Stimulated activated CD4-positive, alpha-beta T cell treated with anti-CD3 and anti-CD28 coated beads, TNF-alpha, amount 100 ng/mL, for 24 hours (primary cell): ENCODE data around the gene SMIM1.
A peak's percentile ranks its signal among the peaks of the same experiment; 100 is the strongest.
"Not testable (repeated sequence)": the region's sequence is repeated elsewhere in the genome, so short reads cannot be mapped to it uniquely, and the experiment has no call there.

Experiments
- DNase-seq, 3 experiments: peaks; one replicate each; pipeline ENCODE4 v3.0.0-alpha.2; 2020; ENCODE audit warnings: low read depth in 3 of 3

SMIM1 gene

DNA sequence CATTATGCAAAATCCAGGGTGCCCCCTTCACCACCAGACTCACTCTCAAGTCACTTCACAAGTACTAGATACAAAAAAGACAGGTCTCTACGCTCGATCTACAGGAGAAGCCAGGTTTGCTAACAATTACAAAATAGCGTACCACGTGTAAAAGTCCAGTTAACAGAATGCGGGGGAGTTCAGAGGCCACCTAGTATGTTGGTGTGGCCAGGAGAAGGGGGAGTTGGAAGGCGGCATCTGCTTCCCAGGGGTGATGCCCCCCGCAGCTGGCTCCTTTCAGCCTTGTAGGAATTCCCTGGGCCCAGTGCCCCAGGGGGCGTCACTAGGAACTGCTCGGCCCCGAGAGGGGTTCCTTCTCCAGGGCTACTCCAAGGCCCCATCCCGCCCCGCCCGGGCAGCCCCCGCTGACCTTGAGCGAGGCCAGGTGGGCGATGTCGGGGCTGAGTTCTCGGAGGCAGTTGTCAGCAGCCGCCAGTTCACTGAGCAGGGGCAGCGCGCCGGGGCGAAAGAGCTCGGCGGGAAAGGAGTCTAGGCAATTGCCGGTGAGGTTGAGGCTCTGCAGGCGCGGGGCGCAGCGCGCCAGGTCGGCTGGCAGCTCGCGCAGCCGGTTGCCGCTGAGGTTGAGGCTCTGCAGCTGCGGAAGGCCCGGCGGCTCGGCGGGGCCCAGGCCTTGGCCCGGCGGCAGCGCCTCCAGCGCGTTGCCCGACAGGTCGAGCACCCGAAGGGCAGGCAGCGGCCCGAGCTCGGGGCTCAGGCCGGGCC, 23.1 kb downstream of the SMIM1 start:
- no peak for DNase-seq

DNA sequence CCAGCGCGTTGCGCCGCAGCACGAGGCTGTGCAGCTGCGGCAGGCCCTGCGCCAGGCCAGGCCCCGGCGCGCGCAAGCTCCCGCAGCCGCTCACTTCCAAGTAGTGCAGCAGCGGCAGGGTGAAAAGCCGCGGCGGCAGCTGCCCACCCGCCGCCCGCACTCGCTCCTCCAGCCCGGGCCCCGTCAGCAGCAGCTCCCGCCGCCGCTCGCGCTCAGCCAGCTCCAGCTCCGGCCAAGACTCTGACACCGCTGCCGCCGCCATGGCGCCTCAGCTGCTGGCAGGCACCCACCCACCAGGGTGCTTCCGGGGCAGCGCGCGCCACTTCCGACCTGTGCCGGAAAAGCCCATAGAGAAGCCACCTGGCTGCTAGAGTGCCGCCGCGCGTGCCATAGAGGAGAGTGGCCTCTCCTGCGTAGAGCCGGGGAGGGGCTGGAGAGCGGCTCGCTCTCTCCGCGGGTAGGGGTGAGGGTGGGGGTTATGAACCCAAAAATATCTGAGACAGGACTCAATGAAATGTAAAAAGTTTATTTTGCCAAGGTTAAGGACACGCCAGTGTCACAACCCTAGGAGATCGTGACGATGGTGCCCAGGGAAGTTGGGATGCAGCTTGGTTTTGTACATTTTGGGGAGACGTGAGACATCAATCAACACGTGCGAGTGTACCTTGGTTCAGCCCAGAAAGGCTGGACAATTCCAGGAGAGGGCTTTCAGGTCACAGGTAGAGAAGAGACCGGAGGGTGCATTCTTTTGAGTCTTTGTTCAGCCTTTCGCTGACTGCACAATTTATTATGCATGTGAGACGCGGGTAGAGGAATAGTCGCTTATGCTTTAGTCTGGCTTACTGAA, 23.9 kb downstream of the SMIM1 start, which contains the start of gene LRRC47:
Gene LRRC47 (minus strand): TSS at position 284 of the 847 bp plus-strand sequence. CDS start 22 bp downstream, at position 262.
- peak; percentile 90 to 95 (median 92) for DNase-seq

DNA sequence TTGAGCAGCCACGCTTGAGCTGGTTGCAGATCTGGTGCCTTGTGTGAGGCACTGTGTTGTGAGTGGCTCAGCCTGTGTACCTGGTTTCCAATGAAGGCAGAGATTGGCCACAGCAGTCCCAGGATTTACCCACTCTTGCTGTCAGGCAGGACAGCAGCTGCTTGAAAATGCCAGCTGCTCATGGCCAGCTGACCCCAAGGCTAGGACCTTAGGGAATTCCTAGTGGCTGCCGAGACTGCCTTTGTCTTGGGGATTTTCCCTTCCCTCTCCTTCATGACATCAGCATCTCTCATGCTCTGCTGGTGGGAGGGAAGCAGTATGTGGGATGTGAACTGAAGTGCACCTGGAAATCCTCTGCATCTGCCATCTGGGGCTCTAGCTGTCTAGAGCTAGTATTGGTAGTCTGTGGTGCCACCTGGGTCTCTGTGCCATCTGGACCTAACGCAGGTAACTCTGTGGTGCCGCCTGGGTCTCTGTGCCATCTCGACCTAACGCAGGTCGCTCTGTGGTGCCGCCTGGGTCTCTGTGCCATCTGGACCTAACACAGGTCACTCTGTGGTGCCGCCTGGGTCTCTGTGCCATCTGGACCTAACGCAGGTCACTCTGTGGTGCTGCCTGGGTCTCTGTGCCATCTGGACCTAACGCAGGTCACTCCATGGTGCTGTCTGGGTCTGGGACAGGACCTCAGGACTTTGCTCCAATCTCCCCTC, 27.6 kb downstream of the SMIM1 start:
- DNase-seq: no peak

DNA sequence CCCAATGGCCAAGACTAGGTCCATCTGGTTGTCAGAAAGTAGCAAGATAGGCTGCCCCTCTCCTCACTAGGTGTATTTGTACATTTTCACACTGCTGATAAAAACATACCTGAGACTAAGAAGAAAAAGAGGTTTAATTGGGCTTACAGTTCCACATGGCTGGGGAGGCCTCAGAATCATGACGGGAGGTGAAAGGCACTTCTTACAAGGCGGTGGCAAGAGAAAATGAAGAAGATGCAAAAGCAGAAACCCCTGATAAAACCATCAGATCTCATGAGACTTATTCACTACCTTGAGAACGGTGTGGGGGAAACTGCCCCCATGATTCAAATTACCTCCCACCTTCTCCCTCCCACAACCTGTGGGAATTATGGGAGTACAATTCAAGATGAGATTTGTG, 28.2 kb downstream of the SMIM1 start:
- not testable (repeated sequence) for DNase-seq

DNA sequence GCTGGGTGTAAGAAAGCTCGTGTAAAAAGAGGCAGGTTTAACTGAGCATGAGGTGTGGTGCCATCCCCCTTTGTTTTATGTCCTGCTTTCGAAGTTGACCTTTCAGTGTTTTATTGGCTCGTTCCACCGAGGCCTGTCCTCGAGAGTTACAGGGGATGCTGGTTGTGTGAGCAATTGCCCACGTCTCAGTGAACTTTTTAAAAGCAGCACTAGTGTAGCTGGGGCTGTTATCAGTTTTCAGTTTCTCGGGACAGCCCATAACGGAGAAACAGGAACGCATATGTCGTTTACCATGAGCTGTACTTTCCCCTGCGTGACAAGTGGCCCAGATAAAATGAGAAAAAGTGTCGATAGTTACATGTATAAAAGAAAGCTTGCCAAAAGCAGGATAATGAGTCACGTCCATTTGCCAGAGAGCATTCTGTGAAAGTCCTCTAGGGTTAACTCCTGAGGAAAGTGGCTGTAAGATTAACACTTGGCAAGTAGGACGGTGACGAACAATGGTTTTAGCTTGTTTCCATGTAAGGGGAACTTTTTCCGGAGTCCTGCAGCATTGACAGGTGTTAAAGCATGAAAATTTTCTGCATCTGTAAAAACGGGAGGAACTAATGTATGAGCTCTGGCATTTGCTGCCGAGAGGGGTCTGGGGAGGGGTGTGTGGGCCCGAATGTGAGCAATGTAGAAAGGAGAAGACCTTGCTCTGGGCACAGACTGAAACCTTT, 31.5 kb downstream of the SMIM1 start:
- DNase-seq: no peak

DNA sequence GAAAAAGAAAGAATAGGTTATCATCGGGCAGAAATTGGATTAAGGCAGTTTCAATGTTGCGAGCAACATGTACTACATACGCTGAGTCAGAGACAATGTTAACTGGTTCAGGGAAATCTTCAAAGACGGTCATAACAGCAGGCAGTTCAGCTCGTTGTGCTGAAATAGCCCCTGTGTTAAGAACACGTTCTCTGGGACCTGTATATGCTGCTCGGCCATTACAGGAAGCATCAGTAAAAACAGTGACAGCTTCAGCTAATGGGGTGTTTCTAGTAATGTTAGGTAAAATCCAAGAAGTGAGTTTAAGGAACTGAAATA, 32.0 kb downstream of the SMIM1 start:
- DNase-seq: not testable (repeated sequence)

DNA sequence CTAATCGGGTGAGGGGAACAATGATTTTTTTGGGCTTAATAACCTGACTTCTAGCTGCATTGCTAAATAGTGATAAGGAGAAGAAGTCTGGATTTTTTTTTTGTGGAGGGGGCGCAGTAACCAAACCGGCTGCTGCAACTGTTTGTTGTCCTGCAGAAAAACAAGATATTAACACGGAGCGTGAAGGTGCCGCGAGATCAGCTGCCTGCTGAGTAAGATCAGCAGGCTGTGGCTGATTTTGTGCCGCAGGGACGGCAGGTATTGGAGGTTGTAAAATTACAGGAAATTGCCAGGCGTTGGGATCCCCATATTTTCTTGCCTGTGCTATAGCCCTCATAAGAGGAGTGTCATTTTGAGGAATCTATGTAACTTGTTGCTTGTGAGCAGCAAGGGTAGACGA, 32.5 kb downstream of the SMIM1 start:
- no peak for DNase-seq

DNA sequence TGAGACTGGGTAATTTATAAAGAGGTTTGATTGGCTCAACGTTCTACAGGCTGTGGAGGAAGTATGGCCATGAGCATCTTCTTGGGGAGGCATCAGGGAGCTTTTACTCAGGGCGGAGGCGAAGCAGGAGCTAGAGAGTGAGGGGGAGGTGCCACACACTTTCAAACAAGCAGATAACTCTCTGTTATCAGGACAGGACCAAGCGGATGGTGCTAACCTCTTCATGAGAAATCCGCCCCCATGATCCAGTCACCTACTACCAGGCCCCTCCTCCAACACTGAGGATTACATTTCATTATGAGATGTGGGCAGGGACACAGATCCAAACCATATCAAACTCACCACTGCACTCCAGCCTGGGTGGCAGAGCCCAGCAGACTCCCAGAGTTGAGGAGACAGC, 35.2 kb downstream of the SMIM1 start:
- DNase-seq: no peak

DNA sequence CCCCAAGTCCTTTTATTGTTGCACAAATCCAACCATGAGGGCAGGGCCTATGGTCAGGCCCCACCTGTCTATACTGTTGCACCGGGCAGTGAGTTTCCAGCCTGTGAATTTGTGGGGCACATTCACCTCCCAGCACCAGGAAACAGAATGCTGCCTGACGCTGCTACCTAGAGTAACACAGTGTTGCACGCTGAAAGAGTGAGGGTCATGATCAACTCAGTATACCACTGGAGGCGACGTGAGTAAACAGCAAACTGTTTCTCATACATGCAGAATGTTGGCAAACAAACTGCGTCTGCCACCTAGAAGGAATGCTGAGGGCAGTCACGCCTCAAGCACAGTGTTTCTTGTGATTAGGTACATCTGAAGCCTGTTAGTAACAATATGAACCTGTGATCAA, 37.1 kb downstream of the SMIM1 start:
- no peak for DNase-seq

DNA sequence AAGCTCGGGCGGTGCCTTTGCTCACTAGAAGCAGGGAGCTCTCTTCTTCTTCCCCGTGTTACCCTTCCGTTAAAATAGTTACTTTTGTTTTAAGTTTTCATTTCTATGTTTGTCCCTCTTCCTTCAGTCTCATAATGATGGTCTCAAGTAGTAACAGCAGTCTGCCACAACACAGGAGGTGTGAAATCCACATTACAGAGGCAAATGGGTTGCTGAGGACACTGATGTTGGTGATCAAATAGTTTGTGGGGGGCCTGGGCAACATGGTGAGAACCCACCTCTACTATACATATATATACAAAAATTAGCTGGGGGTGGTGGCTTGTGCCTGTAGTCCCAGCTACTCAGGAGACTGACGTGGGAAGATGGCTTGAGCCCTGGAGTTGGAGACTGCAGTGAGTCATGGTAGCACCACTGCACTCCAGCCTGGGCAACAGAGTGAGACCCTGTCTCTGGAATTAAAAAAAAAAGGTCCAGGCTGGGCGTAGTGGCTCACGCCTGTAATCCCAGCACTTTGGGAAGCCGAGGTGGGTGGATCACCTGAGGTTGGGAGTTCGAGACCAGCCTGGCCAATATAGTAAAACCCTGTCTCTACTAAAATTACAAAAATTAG, 37.7 kb downstream of the SMIM1 start:
- not testable (repeated sequence) for DNase-seq

DNA sequence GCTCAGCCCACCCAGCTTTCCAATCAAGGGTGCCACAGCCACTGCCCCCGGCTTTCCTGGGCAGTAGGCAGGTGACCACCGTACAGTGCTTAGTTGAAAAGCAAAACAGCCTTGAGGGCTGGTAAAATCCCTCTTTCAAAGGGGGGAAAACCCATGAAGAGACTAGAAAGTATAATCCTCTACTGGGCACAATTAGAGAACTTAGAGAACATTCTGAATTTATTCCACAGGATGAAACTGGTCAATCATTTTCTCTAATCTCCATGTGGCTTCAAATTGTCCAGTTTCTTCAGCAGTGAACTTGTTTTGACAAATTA, 39.0 kb downstream of the SMIM1 start:
- no peak for DNase-seq

DNA sequence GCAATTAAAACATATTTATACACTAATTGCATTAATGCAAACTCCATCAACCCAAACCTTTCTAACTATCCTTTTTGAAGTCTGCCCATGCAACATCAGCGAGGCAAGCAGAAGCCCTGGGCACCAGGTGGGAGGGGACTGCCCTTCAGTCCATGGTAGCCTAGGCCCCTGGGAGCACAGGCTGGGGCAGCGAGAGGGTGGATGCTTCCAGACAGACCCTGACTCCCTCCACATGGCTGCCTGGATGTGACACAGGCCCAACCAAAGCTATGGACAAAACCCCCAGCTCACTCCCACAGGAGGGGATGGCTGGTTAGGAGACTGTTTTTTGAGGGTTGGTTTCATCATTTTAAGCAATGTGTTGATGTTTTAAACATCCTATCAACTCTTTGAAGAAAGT, 41.5 kb downstream of the SMIM1 start:
- no peak for DNase-seq

DNA sequence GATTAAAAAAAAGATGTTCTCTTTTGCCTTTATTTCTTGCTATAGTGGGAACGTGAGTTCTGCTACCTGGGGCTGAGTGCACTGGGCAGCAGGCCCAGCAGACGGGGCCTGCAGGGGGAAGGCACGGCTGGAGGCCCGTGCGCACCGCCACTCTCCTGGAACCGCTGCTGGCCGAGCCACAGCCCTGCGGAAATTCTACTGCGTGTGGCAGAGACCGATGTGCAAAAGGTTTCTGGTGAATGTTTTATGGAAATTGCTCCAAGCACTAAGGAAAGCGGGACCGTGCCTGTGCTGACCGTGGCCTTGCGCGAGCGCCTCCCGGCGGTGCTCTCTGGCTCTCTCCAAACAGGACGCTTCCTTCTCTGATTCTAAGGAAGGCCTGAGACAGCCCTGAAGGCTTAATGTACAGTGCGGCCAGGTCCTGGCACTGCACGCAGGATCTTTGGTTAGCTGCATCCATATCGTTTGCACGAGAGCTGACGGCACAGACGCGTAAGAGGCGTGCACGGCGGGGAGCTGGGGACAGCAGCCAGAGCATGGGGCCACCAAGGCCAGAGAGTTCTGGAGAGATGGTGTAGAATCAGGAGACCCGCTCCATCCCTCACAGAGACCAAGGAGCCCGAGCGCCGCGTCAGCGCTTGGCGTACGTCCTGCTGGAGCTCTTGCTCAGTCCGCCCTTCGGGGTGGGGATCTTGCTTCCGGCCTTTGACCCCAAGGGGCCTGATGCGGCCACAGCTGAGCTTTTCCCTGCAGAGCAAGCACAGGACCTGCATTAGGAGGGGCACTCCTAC, 42.4 kb downstream of the SMIM1 start:
- no peak for DNase-seq

DNA sequence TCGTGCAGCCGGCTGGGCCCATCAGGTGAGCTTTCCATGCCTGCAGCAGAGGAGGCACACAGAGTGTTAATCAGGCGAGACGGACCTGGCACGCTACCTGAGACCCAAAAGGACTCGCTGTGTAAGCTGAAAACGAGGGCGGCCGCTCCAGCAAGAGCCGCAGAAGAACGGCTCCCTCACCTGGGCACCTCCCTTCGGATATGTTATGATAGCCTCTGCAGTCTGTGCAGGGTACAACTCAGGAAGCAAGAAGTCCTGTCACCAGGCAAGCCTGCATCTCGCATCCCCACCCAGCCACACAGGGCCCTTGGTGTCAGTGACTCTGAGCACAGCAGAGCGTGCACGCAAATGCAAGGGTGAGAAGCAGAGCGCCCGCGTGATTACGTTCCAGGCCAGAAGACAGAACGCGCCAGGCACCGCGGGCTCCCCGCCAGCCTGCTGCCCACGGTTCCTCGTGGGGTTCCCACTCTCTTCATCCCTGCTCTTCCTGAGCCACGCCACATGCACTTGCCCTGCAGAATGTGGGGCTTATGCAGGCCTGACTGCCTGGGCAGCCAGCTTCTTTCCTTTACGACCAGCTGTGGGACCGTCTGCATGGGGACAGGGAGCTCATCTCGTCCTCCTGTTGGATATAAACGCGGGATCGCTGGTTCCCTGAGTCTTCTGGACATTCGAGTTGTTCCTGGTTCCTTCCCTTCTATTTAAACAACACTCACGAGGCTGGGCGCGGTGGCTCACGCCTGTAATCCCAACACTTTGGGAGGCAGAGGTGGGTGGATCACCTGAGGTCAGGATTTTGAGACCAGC, 44.0 kb downstream of the SMIM1 start:
- no peak for DNase-seq

DNA sequence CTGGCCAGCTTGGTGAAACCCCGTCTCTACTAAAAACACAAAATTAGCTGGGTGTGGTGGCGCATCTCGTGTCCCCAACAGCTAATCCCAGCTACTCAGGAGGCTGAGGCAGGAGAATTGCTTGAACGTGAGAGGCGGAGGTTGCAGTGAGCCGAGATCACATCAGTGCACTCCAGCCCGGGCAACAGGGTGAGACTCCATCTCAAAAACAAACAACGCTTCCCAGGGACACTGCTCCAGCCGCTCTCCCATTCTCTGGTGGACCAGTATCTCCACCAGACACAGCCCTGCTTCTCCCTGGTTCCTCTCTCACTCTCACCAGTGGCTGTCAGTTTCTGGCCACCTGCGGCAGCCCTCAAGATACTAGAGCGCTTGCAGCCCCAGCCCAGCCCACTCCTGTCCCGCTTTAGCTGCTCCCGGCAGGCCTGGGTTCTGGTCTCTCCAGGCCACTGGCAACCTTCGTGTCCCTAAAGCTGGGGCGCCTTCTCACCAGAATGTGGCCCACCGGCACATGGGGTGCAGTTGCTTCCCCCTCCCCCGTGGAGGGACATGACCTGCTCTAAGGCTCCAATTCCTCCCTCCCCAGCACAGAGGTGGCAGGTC, 44.7 kb downstream of the SMIM1 start:
- DNase-seq: no peak

DNA sequence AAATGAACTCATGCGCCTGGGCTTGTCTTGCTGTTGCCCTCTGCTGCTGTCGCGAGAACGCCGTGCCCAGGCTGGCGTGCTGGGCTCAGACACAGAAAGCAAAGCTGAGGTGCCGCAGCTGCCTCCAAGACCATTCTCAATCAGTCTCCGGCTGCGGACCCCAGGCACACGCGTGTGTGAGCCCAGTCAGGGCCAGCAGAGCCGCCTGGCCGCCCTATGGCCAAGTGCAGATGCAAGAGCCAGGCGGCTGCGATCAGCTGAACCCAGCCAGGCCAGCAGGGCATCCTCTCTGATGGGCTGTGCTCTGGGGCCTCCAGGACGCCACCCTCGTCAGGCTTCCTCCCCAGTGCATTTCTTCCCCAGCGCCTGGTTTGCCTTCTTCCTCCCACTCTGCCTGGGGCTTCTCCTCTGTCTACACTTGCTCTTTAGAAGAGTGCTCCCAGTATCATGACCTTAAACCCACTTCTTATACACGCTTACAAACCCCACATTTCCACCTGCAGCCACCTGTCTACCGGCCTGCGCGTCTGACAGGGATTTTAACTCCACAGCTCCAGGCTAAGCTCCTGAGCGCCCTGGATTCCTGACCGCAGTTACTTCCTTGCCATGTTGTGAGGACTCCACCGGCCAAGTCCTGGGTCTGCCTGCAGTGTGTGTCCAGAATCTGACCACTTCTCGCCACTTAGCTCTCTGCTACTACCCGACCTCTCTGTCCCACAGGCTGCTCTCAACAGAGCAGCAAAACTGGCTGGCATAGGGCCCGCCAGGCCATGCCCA, 45.5 kb downstream of the SMIM1 start:
- no peak for DNase-seq

DNA sequence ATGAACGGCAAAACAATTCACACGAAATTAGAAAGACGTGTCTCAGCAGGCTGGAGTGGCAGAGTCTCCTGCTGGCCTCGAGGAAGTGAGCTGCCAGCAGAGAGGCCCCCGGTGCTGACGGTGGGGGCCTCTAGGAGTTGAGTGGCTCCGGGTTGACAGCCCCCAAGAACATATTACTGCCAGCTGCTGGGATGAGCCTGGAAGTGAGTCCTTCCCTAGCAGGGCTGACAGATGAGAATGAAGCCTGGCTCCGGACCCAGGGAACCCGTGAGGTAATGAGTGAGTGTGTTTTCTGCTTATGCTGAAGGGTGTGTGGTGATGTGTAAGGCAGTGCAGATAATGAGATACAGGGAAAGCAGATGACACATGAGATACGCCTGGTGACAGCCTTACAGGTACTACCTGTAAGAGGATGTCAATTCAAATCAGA, 47.2 kb downstream of the SMIM1 start:
- DNase-seq: no peak

DNA sequence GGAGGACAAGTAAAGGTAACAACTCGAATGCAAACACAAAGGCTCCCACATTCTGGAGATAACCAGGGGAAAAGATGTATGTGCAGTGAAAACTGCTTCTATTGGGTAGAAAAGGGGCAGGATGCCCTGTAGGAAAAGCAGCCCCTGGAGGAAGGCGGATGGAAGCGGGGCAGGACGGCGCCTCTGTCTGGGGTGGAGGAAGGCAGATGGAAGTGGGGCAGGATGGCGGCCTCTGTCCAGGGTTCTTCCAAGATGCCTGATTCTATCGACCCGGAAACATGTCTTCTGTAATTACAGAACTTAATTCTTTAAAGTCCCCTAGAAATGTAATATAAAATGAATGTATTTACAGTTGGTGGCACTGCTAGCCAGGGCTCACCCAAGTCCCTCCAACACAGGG, 47.8 kb downstream of the SMIM1 start:
- no peak for DNase-seq

DNA sequence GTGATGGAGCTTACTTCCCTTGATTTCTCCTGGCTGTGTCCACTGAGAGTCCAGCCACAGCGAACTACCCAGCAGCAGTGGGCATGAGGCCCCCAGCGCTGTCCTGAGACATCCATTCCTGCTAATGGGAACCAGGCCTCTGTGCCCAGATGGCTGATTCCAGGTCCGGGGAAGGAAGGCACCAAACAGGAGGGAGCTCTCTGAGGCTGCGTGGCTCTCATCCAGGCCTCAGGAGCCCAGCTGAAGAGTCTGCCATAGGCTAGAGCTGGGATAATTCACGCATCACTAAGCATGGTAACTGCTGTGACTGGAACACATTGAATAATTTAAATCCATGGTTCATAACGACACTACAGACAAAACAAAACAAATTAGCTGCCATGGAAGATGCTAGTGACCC, 48.5 kb downstream of the SMIM1 start:
- no peak for DNase-seq
